Panc1 (cell line): ENCODE measurements around the gene VRTN.

Source experiments
- SIN3A ChIP-seq: IDR thresholded peaks from 2 replicates; pipeline ENCODE4 v1.6.1; 2012; ENCODE audit warnings: low read depth, mild to moderate bottlenecking, low read length, moderate library complexity, borderline replicate concordance; ENCODE audit not compliant: insufficient read depth
- TCF7L2 ChIP-seq: IDR thresholded peaks from 2 replicates; pipeline ENCODE4 v1.6.1; 2011; ENCODE audit warnings: mild to moderate bottlenecking, low read depth, low read length, inconsistent platforms
- TF ChIP-seq, protein P1 (sequence below): fragments of 450-650 bp; IDR thresholded peaks from 2 replicates; pipeline ENCODE4 v1.5.1; 2017; ENCODE audit warnings: mild to moderate bottlenecking
- TF ChIP-seq, protein P2 (sequence below), 2 experiments: IDR thresholded peaks; 2 replicates each; pipeline ENCODE4 v1.6.1; 2011 to 2012; ENCODE audit warnings: low read depth in 2 of 2, control low read depth in 1 of 2, low read length in 1 of 2, mild to moderate bottlenecking in 1 of 2, moderate library complexity in 1 of 2; ENCODE audit not compliant: insufficient read depth in 1 of 2

DNA sequence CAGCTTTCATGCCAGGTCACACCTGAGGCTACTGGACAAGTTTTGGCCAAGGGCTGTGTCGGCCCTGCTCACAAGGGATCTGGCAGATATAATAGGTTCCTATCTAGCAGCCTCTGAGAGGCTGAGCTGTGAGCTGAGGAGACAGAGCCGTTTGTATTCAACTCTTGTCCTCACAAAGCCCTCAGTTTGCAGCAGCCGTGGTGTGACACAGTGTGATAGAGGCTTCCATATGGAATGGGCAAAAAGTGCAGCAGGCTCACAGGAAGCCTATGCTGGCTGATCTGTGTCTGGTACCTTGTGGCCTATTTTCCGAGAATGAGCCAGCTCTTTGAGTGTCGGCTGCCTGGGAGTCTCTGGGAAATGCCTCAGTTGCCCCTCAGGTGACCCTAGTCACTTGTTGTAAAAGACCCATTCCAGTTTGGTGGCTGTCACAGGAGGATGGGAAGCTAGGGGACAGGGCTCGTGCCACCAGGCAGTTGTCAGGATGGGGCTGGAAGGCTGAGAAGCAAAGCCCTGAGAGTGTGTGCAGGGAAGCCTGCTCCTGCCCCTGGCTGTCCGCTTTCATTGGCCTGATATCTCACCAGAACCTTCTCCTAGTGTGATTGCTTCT, 16.1 kb downstream of the VRTN start:
- TF ChIP-seq TCF7L2 (no peak), SIN3A (no peak)
- TF ChIP-seq, protein P1, sequence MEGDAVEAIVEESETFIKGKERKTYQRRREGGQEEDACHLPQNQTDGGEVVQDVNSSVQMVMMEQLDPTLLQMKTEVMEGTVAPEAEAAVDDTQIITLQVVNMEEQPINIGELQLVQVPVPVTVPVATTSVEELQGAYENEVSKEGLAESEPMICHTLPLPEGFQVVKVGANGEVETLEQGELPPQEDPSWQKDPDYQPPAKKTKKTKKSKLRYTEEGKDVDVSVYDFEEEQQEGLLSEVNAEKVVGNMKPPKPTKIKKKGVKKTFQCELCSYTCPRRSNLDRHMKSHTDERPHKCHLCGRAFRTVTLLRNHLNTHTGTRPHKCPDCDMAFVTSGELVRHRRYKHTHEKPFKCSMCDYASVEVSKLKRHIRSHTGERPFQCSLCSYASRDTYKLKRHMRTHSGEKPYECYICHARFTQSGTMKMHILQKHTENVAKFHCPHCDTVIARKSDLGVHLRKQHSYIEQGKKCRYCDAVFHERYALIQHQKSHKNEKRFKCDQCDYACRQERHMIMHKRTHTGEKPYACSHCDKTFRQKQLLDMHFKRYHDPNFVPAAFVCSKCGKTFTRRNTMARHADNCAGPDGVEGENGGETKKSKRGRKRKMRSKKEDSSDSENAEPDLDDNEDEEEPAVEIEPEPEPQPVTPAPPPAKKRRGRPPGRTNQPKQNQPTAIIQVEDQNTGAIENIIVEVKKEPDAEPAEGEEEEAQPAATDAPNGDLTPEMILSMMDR: no peak
- TF ChIP-seq, protein P2, sequence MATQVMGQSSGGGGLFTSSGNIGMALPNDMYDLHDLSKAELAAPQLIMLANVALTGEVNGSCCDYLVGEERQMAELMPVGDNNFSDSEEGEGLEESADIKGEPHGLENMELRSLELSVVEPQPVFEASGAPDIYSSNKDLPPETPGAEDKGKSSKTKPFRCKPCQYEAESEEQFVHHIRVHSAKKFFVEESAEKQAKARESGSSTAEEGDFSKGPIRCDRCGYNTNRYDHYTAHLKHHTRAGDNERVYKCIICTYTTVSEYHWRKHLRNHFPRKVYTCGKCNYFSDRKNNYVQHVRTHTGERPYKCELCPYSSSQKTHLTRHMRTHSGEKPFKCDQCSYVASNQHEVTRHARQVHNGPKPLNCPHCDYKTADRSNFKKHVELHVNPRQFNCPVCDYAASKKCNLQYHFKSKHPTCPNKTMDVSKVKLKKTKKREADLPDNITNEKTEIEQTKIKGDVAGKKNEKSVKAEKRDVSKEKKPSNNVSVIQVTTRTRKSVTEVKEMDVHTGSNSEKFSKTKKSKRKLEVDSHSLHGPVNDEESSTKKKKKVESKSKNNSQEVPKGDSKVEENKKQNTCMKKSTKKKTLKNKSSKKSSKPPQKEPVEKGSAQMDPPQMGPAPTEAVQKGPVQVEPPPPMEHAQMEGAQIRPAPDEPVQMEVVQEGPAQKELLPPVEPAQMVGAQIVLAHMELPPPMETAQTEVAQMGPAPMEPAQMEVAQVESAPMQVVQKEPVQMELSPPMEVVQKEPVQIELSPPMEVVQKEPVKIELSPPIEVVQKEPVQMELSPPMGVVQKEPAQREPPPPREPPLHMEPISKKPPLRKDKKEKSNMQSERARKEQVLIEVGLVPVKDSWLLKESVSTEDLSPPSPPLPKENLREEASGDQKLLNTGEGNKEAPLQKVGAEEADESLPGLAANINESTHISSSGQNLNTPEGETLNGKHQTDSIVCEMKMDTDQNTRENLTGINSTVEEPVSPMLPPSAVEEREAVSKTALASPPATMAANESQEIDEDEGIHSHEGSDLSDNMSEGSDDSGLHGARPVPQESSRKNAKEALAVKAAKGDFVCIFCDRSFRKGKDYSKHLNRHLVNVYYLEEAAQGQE (IDR thresholded peaks at IDR 0.05; ENCODE audit: insufficient read depth in 1 of 2, low read depth in 2 of 2, low read length in 1 of 2): no peak
